GM21381 (cell line): ENCODE results near the gene PCNX1.

Experiments used
- ATAC-seq: cut with Tn5 transposase; IDR thresholded peaks from one replicate; pipeline ENCODE4 v1.9.1; 2021; ENCODE audit warnings: mild to moderate bottlenecking, moderate library complexity; ENCODE audit not compliant: unreplicated experiment

PCNX1 gene

GRCh38 chr14:70887737-70888499, 19.3 kb upstream of the PCNX1 start:
- ATAC-seq, result no peak

DNA sequence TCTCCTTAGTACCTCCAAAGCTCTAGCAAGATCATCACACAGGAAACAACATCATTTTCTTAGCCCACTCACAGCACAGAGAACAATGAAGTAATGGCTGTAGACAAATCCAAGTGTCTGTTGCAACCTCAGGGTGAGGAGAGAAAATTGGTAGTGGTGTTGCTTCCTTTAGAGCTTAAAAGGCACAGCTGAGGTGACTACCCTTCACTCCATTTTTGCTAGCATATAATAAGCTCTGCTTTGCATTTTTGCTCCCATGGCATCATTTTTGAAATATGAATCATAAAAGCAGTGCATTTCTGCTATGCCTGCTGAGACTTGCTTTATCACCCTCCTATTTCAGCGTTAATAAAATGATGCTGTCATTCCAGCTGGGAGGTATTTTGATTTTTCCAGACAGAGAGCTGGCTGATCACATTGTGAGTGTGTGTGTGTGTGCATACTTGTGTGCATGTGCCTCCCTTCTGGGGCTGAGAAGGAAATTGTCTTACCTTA, 18.5 kb upstream of the PCNX1 start:
- no peak for ATAC-seq

GRCh38 chr14:70889555-70889954, 17.7 kb upstream of the PCNX1 start:
- no peak for ATAC-seq

DNA sequence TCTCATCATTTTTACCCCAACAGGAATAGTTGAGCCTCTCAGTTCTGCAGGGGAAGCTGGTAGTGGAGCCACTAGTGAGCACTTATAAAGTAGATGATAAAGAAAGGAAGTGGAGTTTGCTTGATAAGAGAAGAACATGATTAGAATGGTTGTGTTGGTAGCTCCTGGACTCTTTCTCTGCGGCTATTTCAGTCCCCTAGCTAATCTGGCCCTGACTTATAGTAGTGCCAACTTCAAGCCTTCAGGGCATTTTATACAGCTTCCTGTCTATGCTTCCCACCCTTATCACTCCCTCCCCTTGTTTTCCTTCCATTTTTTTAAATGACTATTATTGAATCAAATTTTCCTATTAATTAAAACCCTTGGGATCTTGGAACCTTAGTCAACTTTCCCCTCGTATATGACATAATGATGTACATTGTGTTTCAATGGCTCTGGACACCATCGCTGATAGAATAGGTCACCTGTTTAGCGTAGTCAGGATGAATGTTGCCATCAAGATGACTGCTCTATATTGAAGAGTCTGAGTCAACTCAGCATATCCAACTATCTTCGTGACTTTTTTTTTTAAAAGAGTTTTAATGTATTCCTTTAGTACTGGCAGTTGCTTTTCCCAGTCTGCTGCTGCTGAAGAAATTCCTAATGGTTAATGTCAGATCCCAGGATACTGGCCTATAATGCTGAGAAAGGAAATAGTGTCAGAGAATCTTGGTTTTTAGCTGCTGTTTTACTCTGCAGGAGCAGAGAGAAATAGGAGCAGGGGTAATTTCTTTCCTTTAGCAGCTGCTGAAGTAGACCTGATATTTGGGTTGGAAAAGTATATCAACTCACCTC, 16.2 kb upstream of the PCNX1 start:
- ATAC-seq, result no peak

GRCh38 chr14:70891737-70892136, 15.5 kb upstream of the PCNX1 start:
- ATAC-seq, result no peak

- no peak for ATAC-seq
Measured at GRCh38 chr14:70893062-70893845, 14.0 kb upstream of the PCNX1 start.

DNA sequence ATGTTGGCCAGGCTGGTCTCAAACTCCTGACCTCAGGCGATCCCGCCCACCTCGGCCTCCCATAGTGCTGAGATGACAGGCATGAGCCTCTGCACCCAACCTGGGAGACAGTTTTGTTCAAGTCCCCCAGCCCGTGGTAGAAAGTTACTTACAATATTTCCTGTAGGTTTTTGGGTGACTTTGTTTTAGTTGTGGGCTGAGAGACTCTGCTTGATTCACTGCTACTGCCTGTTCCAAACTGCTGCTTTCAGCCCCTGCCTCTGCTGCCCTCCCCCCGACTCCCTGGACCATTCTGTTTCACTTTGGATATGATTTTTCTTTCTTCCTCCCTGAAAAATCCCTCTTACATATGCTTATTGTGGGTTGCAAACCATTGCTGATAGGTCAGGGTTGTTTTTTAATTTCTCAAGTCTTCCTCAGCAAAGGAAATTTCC, 13.4 kb upstream of the PCNX1 start:
- ATAC-seq, result no peak

- no peak for ATAC-seq
Measured at GRCh38 chr14:70894868-70895267, 12.4 kb upstream of the PCNX1 start.

GRCh38 chr14:70896317-70896716, 10.9 kb upstream of the PCNX1 start:
- no peak for ATAC-seq

DNA sequence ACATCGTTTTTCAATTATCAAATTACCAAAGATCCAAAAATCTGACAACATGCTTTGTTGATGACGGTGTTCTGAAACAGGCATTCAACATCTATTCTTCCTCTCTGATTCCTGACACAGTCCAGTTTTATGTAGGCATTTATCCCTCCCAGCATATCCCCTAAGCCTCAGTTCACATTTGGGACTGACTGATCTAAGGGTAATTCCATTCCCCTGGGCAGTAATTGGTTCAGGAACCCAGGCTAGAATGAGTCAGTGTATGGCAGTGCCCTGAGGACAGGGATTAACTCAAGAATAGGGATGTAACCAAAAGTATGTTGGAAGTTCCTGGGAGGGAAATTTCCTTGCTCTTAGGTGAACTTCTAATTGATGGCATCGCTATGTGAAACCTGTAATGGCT, 10.3 kb upstream of the PCNX1 start:
- no peak for ATAC-seq

GRCh38 chr14:70897464-70897863, 9.8 kb upstream of the PCNX1 start:
- no peak for ATAC-seq

DNA sequence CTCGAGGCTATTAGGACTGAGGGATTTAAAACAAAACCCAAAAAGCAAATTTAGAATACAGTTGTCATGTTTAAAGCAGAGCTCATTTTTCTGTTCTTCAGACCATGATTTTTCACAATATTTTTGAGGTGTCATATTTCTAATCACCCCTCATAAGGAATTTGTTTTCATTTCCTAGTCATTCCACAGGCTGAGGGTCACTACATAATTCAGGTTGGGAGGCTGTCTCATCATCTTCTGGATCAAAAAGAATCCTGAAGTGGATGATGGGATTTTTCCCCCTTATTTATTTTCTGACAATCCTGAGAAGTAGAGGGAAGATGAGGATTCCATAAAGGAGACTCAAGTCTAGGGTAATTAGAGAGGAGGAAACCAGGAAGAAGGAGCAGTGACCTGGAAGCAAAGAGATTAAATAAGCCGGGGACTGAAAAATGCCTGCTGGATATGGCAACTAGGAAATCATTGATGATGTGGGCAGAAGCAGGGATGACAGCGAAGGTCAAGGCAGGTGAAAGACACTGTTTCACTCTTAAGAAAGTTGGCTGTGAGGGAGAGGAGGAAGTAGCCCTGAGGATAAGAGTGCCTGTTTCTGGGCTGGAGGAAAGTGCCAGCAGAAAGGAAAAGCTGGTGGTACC, 9.0 kb upstream of the PCNX1 start:
- ATAC-seq, result no peak

- no peak for ATAC-seq
Measured at GRCh38 chr14:70901269-70901668, 6.0 kb upstream of the PCNX1 start.

- no peak for ATAC-seq
Measured at GRCh38 chr14:70902184-70902583, 5.1 kb upstream of the PCNX1 start.

GRCh38 chr14:70904373-70904772, 2.9 kb upstream of the PCNX1 start:
- no peak for ATAC-seq

DNA sequence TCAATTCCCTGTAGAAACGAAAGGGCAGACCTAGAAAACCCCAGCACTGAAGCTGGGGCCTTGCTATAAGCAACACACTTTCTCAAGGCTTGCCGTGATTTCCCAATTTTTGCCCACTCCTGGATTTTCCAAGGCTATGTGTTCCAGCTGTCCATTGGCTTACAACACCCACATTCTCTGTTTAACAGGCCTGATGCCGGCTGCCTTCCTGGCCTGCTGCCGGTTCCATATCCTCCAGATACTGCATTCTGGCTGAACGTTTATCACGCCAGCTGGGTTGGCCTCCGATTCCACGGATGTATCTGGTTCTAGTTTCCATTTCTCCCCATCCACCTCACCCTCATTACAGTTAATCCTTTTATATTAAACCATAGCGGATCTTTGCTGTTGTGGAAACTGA, 2.0 kb upstream of the PCNX1 start:
- ATAC-seq, result no peak

DNA sequence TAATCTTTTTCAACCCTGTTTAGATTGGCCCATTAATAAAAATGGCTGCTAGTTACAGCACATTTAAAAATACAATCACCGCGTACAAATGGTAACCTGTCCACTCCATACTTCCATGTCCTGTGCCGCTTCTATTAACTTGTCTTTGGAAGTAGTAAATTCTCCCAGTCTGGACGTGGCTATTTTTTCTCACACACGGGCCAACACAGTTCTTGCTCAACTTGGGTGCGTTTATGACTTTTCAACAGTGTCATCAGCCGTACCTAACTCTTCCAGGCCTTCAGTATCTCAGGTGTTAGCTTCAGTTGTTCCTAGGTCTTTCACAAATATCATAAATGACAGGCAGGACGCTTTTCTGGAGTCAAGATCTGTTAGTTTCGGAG, 475 bp upstream of the PCNX1 start:
- ATAC-seq, result no peak

GRCh38 chr14:70907996-70908934, 1.0 kb downstream of the PCNX1 start:
- peak; percentile 19 for ATAC-seq

GRCh38 chr14:70908935-70909641, 1.8 kb downstream of the PCNX1 start:
- no peak for ATAC-seq
